Smooth muscle cell (in vitro differentiated cells): ENCODE measurements around the gene ZNF385A. TPM values are rescaled to one million over a fixed set of nuclear protein-coding genes. Genes with fewer than 3 reads are reported as not detected.
A peak's percentile ranks its signal among the peaks of the same experiment; 100 is the strongest.

Experiments
- DNase-seq: peaks from one replicate; lab custom pipeline; 2025; ENCODE audit not compliant: unreplicated experiment; lab: John Stamatoyannopoulos, UW
- H2AFZ ChIP-seq: fragments of 200-600 bp; sonication (generic); 2 replicates; pipeline ENCODE4 v1.6.0; 2016; ENCODE audit warnings: antibody characterized with exemption, low read depth, mild to moderate bottlenecking
- H3F3A ChIP-seq: fragments of 200-600 bp; sonication (generic); 2 replicates; pipeline ENCODE4 v1.6.0; 2017; ENCODE audit warnings: antibody characterized with exemption, low read depth
- H3K27ac ChIP-seq: fragments of 200-600 bp; sonication (generic); 2 replicates; pipeline ENCODE4 v1.5.1; 2016; ENCODE audit warnings: low read depth, mild to moderate bottlenecking
- H3K27me3 ChIP-seq: fragments of 200-600 bp; sonication (generic); 2 replicates; pipeline ENCODE4 v1.6.1; 2016; ENCODE audit warnings: low read depth, mild to moderate bottlenecking
- H3K36me3 ChIP-seq: fragments of 200-600 bp; sonication (generic); 2 replicates; pipeline ENCODE4 v1.5.1; 2016; ENCODE audit warnings: low read depth
- H3K4me1 ChIP-seq: fragments of 200-600 bp; sonication (generic); 2 replicates; pipeline ENCODE4 v1.5.1; 2016; ENCODE audit warnings: low read depth
- H3K4me2 ChIP-seq: fragments of 200-600 bp; sonication (generic); 2 replicates; pipeline ENCODE4 v1.6.0; 2016; ENCODE audit warnings: mild to moderate bottlenecking
- H3K4me3 ChIP-seq: fragments of 200-600 bp; sonication (generic); 2 replicates; pipeline ENCODE4 v1.5.1; 2016; ENCODE audit warnings: mild to moderate bottlenecking
- H3K79me2 ChIP-seq: fragments of 200-600 bp; sonication (generic); 2 replicates; pipeline ENCODE4 v1.6.0; 2016; ENCODE audit warnings: low read depth, mild to moderate bottlenecking
- H3K9ac ChIP-seq: fragments of 200-600 bp; sonication (generic); 2 replicates; pipeline ENCODE4 v1.6.0; 2016; ENCODE audit warnings: low read depth
- H3K9me3 ChIP-seq: fragments of 200-600 bp; sonication (generic); replicated peaks from 2 replicates; pipeline ENCODE4 v1.5.1; 2016; ENCODE audit warnings: low read depth
- H4K20me1 ChIP-seq: fragments of 200-600 bp; sonication (generic); 2 replicates; pipeline ENCODE4 v1.6.0; 2016; ENCODE audit warnings: low read depth
- WGBS: methylation state at CpG from one replicate; pipeline ENCODE4 v1.1.7; 2016; ENCODE audit warnings: low lambda C conversion rate; 5-methylcytosine and 5-hydroxymethylcytosine counted together
- polyA plus RNA-seq: library from polyadenylated mRNA; unstranded; fragments of >200 nt; fragmentation: Nextera tagmentation; extraction: Ambion mirVana; gene quantifications from 2 replicates; pipeline ENCODE4 v1.2.1, GENCODE V29; 2016
- total RNA-seq: library from RNA; depleted of rRNA; stranded (reverse); fragments of >200 nt; gene quantifications from 2 replicates; pipeline ENCODE4 v1.2.3, GENCODE V29; 2014
- TF ChIP-seq, protein P1 (sequence below): fragments of 200-600 bp; sonication (generic); IDR thresholded peaks from 2 replicates; pipeline ENCODE4 v1.5.1; 2017; ENCODE audit warnings: borderline replicate concordance, mild to moderate bottlenecking, antibody characterized with exemption; ENCODE audit not compliant: insufficient read depth, poor library complexity, severe bottlenecking

The ZNF385A gene
- total and polyA plus RNA-seq, 2 experiments from 2014 or later = 6.5 to 20.2 TPM

DNA sequence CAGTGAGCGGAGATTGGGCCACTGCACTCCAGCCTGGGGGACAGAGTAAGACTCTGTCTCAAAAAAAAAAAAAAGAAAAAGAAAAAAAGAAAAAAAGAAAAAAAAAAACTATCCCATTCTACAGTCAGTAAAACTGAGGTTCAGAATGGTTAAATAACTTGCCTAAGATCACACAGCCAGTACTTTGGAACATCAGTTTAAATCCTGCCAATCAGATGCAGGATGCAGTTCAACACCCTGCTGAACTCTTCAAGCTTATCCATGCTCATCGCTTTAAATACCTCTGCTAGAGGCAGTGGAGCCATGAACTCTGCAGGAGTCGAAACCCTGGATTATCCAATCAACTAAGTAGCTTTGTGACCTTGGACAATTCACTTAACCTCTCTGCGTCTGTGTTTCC is 3.4 kb downstream of the ZNF385A start:
- H3K79me2 ChIP-seq = no peaks in the 10 kb centered on the region
- TF ChIP-seq, protein P1, sequence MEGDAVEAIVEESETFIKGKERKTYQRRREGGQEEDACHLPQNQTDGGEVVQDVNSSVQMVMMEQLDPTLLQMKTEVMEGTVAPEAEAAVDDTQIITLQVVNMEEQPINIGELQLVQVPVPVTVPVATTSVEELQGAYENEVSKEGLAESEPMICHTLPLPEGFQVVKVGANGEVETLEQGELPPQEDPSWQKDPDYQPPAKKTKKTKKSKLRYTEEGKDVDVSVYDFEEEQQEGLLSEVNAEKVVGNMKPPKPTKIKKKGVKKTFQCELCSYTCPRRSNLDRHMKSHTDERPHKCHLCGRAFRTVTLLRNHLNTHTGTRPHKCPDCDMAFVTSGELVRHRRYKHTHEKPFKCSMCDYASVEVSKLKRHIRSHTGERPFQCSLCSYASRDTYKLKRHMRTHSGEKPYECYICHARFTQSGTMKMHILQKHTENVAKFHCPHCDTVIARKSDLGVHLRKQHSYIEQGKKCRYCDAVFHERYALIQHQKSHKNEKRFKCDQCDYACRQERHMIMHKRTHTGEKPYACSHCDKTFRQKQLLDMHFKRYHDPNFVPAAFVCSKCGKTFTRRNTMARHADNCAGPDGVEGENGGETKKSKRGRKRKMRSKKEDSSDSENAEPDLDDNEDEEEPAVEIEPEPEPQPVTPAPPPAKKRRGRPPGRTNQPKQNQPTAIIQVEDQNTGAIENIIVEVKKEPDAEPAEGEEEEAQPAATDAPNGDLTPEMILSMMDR = no peak
- 97% methylated on average over 4 of the region's 4 CpGs for WGBS

DNA sequence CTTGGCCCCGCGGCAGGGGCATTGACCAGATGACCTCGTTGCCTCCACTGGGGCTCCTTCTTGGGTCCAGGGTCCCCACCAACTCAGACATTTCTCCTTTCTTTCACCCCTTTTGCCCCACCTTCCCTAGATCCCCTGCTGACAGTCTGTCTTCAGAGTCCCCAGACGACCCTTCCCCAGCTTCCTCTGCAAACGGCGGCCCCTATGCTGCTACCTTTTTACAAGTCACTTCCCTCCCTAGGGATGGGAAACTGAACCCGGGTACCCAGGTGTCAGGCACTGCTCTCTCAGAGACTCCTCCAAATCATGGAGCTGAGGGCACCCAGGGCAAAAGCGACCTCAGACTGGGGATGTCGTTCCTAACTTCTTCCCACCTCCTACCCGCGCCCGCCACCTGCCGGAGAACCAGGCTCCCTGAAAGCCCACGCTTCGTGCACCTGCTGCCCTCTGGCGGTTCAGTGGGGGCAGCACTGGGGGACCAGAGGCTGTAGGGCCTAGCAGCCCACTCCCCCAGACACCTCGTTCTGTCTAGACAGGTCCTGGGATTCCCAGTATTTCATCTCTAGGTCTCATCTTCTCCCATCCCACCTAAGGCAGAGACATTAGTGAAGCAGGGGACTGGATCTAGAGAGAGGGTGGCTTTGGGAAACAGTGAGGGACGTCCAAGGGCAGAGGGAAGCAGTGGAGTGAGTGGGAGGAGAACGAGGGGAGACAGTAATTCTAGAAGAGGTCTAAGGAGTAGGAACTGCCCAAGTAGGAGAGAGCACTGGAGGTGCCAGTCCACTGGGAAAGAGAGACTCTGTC is 4.9 kb downstream of the ZNF385A start:
- no peak overlapping the region for H3K27ac ChIP-seq
- peak overlapping the region; percentile 55 for H3K4me3 ChIP-seq
- no peaks in the 10 kb centered on the region for H3F3A ChIP-seq
- H3K79me2 ChIP-seq = no peaks in the 10 kb centered on the region
- H3K27me3 ChIP-seq = no peaks in the 10 kb centered on the region
- TF ChIP-seq, protein P1 = peak; percentile 99
- H4K20me1 ChIP-seq = peaks cover 49% of the 10 kb centered on the region
- H3K9ac ChIP-seq = no peak overlapping the region
- peak; percentile 66 for DNase-seq
- 11% methylated on average over 18 of the region's 19 CpGs for WGBS
- no peak overlapping the region for H2AFZ ChIP-seq
- H3K36me3 ChIP-seq = no peaks in the 10 kb centered on the region
- no peaks in the 10 kb centered on the region for H3K9me3 ChIP-seq
- peaks cover 12% of the 10 kb centered on the region for H3K4me1 ChIP-seq
- H3K4me2 ChIP-seq = peak overlapping the region; percentile 92

More for the DNA sequence above, 3.4 kb downstream of the ZNF385A start:
- Histone ChIP-seq H3K4me1 (peaks cover 27% of the 10 kb centered on the region), H2AFZ (no peak overlapping the region), H3K27me3 (no peaks in the 10 kb centered on the region), H3K9ac (no peak overlapping the region), H3K9me3 (no peaks in the 10 kb centered on the region), H3K4me2 (no peak overlapping the region), H3K27ac (no peak overlapping the region), H3F3A (no peaks in the 10 kb centered on the region), H3K4me3 (no peak overlapping the region), H4K20me1 (peaks cover 49% of the 10 kb centered on the region), H3K36me3 (no peaks in the 10 kb centered on the region)
- DNase-seq = no peak

DNA sequence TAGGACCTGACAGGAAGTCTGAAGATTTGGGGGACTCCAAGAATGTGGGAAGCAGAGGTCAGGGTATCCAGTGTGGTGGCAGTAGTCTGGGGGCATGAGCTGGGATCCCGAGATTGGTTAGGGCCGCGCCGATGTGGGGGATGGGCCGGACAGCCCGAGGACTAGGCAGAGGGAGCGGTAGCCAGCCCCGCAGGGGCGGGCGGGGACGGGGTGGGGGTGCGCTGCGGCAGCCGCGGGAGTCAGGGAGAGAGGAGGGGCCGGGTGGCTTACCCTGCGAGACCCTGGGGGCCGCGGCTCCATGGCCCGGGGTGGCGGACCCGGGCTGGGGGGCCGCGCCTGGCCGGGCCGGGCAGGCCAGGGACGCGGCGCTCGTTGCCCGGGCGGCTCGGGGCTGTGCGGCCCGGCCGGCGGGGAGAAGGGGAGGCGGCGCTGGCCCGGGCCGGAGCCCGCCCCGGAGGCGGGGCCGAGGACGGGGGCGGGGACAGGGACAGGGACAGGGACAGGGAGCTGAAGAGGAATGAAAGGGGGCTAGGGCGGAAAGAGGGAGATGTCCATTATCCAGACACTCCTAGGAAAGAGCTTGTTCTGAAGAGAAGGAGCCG is 5.6 kb downstream of the ZNF385A start:
- no peaks in the 10 kb centered on the region for H3K27me3 ChIP-seq
- peak overlapping the region; percentile 55 for H3K4me3 ChIP-seq
- H3K4me1 ChIP-seq = peaks cover 9% of the 10 kb centered on the region
- H3K36me3 ChIP-seq = no peaks in the 10 kb centered on the region
- H3K9me3 ChIP-seq = no peaks in the 10 kb centered on the region
- no peak overlapping the region for H3K27ac ChIP-seq
- 5% methylated on average over 10 of the region's 49 CpGs for WGBS
- TF ChIP-seq, protein P1 = no peak
- H3K9ac ChIP-seq = no peak overlapping the region
- no peak overlapping the region for H2AFZ ChIP-seq
- no peak for DNase-seq
- H3F3A ChIP-seq = peaks cover under 1% of the 10 kb centered on the region
- peak overlapping the region; percentile 92 for H3K4me2 ChIP-seq
- no peaks in the 10 kb centered on the region for H3K79me2 ChIP-seq
- peaks cover 49% of the 10 kb centered on the region for H4K20me1 ChIP-seq
